ENCODE measurements around the gene SNAPC2.

DNA sequence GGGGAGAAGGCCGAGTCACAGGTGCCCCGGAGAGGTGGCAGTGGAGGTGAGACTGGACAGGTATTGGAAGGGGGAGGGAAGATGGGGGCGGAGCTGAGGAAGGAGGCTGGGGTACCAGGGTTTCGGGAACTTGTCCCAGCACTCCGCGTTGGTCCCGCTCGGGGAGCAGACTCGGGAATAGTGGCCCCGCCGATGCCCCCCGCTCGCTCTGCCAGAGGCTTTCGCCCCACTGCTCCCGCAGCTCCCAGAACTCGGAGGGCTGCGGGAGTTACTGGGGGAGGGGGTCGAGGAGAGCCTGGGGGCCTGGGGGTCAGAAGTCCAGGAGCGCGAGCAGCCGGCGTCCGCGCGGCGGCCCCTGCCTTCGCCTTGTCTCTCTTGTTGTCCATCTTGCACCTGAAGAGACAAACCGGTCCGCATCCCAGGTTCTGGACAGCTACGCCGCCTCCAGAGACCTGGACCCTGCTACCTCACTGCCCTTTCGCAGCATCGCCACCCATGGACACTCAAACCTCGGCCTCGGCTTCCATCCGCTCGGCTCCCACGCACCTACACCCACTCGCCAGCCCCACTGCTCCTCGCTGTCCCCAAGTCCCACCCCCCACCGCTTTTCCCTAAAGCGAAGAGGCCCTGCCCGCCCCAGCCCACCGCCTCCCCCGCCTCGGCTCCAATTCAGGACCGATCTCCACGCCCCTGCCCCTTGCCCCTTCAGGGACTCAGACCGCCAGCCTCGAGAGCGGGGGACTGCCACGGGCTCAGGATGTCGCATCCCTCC lies 46.6 kb upstream of the SNAPC2 start:
- TF ChIP-seq, protein P1, sequence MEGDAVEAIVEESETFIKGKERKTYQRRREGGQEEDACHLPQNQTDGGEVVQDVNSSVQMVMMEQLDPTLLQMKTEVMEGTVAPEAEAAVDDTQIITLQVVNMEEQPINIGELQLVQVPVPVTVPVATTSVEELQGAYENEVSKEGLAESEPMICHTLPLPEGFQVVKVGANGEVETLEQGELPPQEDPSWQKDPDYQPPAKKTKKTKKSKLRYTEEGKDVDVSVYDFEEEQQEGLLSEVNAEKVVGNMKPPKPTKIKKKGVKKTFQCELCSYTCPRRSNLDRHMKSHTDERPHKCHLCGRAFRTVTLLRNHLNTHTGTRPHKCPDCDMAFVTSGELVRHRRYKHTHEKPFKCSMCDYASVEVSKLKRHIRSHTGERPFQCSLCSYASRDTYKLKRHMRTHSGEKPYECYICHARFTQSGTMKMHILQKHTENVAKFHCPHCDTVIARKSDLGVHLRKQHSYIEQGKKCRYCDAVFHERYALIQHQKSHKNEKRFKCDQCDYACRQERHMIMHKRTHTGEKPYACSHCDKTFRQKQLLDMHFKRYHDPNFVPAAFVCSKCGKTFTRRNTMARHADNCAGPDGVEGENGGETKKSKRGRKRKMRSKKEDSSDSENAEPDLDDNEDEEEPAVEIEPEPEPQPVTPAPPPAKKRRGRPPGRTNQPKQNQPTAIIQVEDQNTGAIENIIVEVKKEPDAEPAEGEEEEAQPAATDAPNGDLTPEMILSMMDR (IDR thresholded peaks at IDR 0.05), result no peak
- TF ChIP-seq POLR2A (IDR thresholded peaks at IDR 0.05) (no peak), POLR2AphosphoS5 (IDR thresholded peaks at IDR 0.05) (no peak)

All from transverse colon (tissue), 4 donors.